ENCODE results near the gene DESI1. TPM values are rescaled to one million over a fixed set of nuclear protein-coding genes. Genes with fewer than 3 reads are reported as not detected.

The DESI1 gene
- total RNA-seq, 4 donors from 2014 or later: 11.0 to 23.7 (median 20.5) TPM

DNA sequence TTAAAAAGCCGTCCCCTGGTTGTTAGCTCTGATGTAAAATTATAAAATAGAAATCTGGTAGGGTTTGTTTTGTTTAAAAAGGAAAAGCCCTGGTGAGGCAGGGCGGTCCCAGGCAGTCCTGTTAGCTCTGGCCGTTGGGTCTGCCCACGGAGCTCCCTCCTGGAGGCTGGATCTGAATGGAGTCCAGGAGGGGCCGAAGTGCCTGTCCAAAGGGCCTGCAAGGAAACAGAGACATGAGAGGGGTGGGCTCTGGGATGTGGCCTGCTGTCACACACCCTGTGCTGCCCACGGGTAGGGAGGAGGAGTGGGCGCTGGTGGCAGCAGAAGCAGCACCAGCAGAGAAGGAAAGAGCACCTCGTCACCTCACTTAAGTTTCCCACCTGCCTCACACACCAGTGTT is 19.9 kb downstream of the DESI1 start:
- TF ChIP-seq POLR2A (IDR thresholded peaks at IDR 0.05) (no peak), CTCF (IDR thresholded peaks at IDR 0.05 in 4 of 5, conservative IDR thresholded peaks at IDR 0.05 in 1 of 5) (no peak)
- Histone ChIP-seq H3K4me1 (no peaks in the 10 kb centered on the region), H3K27me3 (no peaks in the 10 kb centered on the region), H3K9me3 (no peaks in the 10 kb centered on the region), H3K36me3 (peaks cover 0 to 55% of the 10 kb centered on the region in 2 donors), H3K4me3 (no peak overlapping the region), H3K27ac (no peak overlapping the region)
- in situ Hi-C loops (cut with MboI; ENCODE audit: low sequenced_read_pairs in 4 of 4) (no loop called here), intact Hi-C loops (cut with DNase I; ENCODE audit: low total_unique reads) (no loop called here)
- DNase-seq (no peak), ATAC-seq (no peak)

DNA sequence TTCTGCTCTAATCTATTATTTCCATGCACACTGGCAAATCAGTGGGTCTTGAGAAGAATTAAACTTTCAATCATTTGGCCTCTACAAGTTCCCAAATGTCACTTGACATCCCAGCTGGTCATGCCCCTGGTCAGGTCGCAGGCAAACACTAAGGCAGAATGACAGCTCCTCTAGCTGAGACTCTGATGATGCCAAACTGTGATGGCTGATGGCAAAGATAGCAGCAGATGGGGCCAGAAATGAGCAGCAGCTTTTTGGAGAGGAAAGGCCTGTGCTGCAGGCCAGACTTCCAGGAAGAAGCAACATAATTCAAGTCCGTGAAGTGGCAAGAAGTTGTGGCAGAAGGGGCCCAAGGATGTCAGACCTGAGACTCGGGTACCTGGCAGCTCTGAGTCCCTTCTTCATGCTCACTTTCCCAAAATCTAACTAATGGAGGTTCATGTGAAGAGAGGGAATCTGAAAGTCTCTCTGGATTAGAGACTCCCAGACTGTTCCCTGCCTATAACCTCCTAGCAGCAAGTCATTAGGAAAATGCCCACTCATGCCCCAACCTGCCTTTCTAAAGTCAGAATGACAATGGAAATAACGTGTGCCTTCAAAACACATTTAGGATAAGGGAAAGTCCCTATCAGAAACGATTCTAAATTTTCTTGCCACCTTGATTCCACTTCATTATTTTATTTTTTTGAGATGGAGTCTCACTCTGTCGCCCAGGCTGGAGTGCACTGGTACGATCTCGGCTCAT is 21.8 kb downstream of the DESI1 start:
- peaks cover 0 to 39% of the 10 kb centered on the region in 2 donors for H3K36me3 ChIP-seq
- H3K27ac ChIP-seq: no peak overlapping the region
- H3K27me3 ChIP-seq: no peaks in the 10 kb centered on the region
- ATAC-seq: no peak
- H3K4me1 ChIP-seq: no peaks in the 10 kb centered on the region
- intact Hi-C loops (cut with DNase I; ENCODE audit: low total_unique reads): no loop called here
- DNase-seq: no peak
- no peak overlapping the region for H3K4me3 ChIP-seq
- TF ChIP-seq POLR2A (IDR thresholded peaks at IDR 0.05) (no peak), CTCF (IDR thresholded peaks at IDR 0.05 in 4 of 5, conservative IDR thresholded peaks at IDR 0.05 in 1 of 5) (no peak)
- no peaks in the 10 kb centered on the region for H3K9me3 ChIP-seq
- in situ Hi-C loops (cut with MboI; ENCODE audit: low sequenced_read_pairs in 4 of 4): no loop called here

DNA sequence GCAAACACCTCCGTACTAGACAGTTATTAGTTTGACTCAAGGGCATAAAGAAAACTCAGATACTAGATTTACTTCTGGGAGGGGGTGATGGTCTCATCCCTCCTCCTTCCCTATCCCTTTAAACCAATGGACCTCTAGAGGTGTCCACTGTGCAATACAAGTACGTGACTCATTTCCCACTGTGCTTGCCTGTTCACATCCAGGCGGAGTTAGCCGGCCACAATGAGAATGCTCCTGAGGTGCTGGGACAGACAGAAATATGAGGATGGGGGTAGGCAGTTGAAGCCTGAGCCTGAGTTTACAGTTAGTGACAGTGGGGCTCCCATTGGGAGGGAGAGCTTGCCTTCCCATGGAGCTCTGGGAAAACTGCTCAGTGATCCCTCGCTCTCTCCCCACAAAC is 22.8 kb downstream of the DESI1 start:
- in situ Hi-C loops (cut with MboI; ENCODE audit: low sequenced_read_pairs in 4 of 4): no loop called here
- no peak for ATAC-seq
- DNase-seq: no peak
- intact Hi-C loops (cut with DNase I; ENCODE audit: low total_unique reads): no loop called here
- no peaks in the 10 kb centered on the region for H3K9me3 ChIP-seq
- H3K27ac ChIP-seq: no peak overlapping the region
- H3K4me1 ChIP-seq: no peaks in the 10 kb centered on the region
- TF ChIP-seq CTCF (IDR thresholded peaks at IDR 0.05 in 4 of 5, conservative IDR thresholded peaks at IDR 0.05 in 1 of 5) (no peak), POLR2A (IDR thresholded peaks at IDR 0.05) (no peak)
- H3K4me3 ChIP-seq: no peak overlapping the region
- H3K27me3 ChIP-seq: no peaks in the 10 kb centered on the region
- peaks cover 0 to 32% of the 10 kb centered on the region in 2 donors for H3K36me3 ChIP-seq

DNA sequence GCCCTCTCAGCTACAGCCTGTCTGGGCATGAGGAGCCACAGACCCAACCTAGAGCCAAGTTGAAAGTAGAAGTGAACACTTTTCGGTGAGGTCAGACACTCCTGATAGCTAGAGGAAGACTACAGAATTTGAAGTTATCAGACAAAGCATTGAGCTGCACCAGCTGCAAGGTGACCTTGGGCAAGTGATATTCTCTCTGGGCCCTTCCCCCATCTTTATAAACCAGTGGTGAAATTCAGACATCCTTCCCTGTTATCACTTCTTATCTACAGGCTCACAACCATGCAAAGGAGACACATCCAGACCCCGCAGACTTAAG is 23.2 kb downstream of the DESI1 start:
- peaks cover 0 to 27% of the 10 kb centered on the region in 2 donors for H3K36me3 ChIP-seq
- no peak for DNase-seq
- intact Hi-C loops (cut with DNase I; ENCODE audit: low total_unique reads): no loop called here
- no peaks in the 10 kb centered on the region for H3K27me3 ChIP-seq
- no peaks in the 10 kb centered on the region for H3K4me1 ChIP-seq
- no peak for ATAC-seq
- TF ChIP-seq POLR2A (IDR thresholded peaks at IDR 0.05): no peak
- no peak for TF ChIP-seq CTCF (IDR thresholded peaks at IDR 0.05 in 4 of 5, conservative IDR thresholded peaks at IDR 0.05 in 1 of 5)
- no peak overlapping the region for H3K27ac ChIP-seq
- H3K4me3 ChIP-seq: no peak overlapping the region
- H3K9me3 ChIP-seq: no peaks in the 10 kb centered on the region
- in situ Hi-C loops (cut with MboI; ENCODE audit: low sequenced_read_pairs in 4 of 4): no loop called here

All from gastrocnemius medialis (tissue), 4 donors.